Adrenal gland (tissue), 12 donors: ENCODE measurements around the gene TMEM116. TPM values are rescaled to one million over a fixed set of nuclear protein-coding genes. Genes with fewer than 3 reads are reported as not detected.

Source experiments
- DNase-seq, 7 donors: peaks; one replicate each; pipeline ENCODE4 v3.0.0-alpha.2; 2019 to 2020
- H3K27ac ChIP-seq, 5 donors: fragments of 200-600 bp; sonication (generic) in 4 of 5; 1 replicate in 3 of 5; 2 replicates in 2 of 5; pipeline versions ENCODE4 v1.5.1 to v1.8.0; 2016 to 2020; ENCODE audit warnings: mild to moderate bottlenecking in 1 of 5
- H3K27me3 ChIP-seq: fragments of 200-600 bp; 2 replicates; pipeline ENCODE4 v1.8.0; 2021
- H3K36me3 ChIP-seq, 2 donors: fragments of 200-600 bp; replicated peaks in 1 of 2; 1 replicate in 1 of 2; 2 replicates in 1 of 2; pipeline versions ENCODE4 v1.5.1 to v1.8.0; 2018 to 2022
- H3K4me1 ChIP-seq, 2 donors: fragments of 200-600 bp; replicated peaks in 1 of 2; 1 replicate in 1 of 2; 2 replicates in 1 of 2; pipeline versions ENCODE4 v1.5.1 to v1.8.0; 2018 to 2021
- H3K4me3 ChIP-seq, 4 donors: fragments of 200-600 bp; sonication (generic) in 3 of 4; one replicate each; pipeline ENCODE4 v1.5.1; 2016 to 2018
- H3K9me3 ChIP-seq, 3 donors: fragments of 200-600 bp; sonication (generic) in 1 of 3; replicated peaks in 1 of 3; 1 replicate in 2 of 3; 2 replicates in 1 of 3; pipeline versions ENCODE4 v1.5.1 to v1.8.0; 2016 to 2021
- CTCF ChIP-seq, 6 experiments: fragments of 450-650 bp in 4 of 6; fragments of 200-600 bp in 2 of 6; sonication (generic) in 1 of 6; IDR thresholded peaks; 1 replicate in 5 of 6; 2 replicates in 1 of 6; pipeline versions ENCODE4 v1.5.1 to v1.8.0; 2016 to 2021; ENCODE audit warnings: antibody characterized with exemption in 6 of 6, mild to moderate bottlenecking in 2 of 6, moderate library complexity in 1 of 6
- POLR2A ChIP-seq, 2 donors: fragments of 450-650 bp; IDR thresholded peaks; one replicate each; pipeline ENCODE4 v1.6.1; 2017; ENCODE audit warnings: antibody characterized with exemption in 2 of 2, mild to moderate bottlenecking in 2 of 2, moderate library complexity in 1 of 2
- WGBS, 4 donors: extraction: QIAGEN DNeasy Blood & Tissue Kit in 2 of 4; methylation state at CpG; one replicate each; pipeline versions ENCODE4 v1.1.5 to v1.1.7; 2013 to 2017; 5-methylcytosine and 5-hydroxymethylcytosine counted together
- intact Hi-C, 2 donors: fragments of 100-400 bp; cut with DNase I; formaldehyde crosslinking; loops; one replicate each; pipeline versions ENCODE4 v1.14.1 to v1.15.0; 2022 to 2023
- polyA plus RNA-seq, 3 donors: library from polyadenylated mRNA; stranded (reverse); fragments of 200-250 nt in 2 of 3; fragments of 350-450 nt in 1 of 3; fragmentation: Illumina TruSeq in 1 of 3; extraction: RNeasy Lipid Tissue Mini Kit (QIAGEN cat#74804) in 1 of 3; gene quantifications; one replicate each; pipeline ENCODE4 v1.2.3, GENCODE V29; 2013 to 2014
- total RNA-seq, 9 donors: library from RNA; depleted of rRNA in 4 of 9; stranded (reverse); fragments of >200 nt in 4 of 9; fragments of 120-200 nt in 1 of 9; fragmentation: NEBNext Ultra II Directional in 1 of 9; extraction: Animal tissue kit (Norgen Biotek cat#: 25700) in 1 of 9; gene quantifications; one replicate each; pipeline versions ENCODE4 v1.1.0 to v1.2.4, GENCODE V29; 2013 to 2023
- donor health status: healthy with polysubstance abuse.
- donor health status: Bipolar disorder and iron deficiency.
- donor health status: DM: yes; HTN: yes; CAD: no.
- donor health status: DM: no; HTN: no; CAD: no.
- donor health status: DM: no; HTN: no; CAD: no.
- donor health status: DM: yes; HTN: yes; CAD: no.

The TMEM116 gene
- total and polyA plus RNA-seq, 12 donors, result 6.3 to 32.4 (median 18.8) TPM

- WGBS, 4 donors, result 38 to 49% (median 43%) methylated on average over 5 of the region's 5 CpGs
- Histone ChIP-seq H3K27ac (no peak overlapping the region), H3K9me3 (no peaks in the 10 kb centered on the region), H3K36me3 (no peaks in the 10 kb centered on the region), H3K27me3 (no peaks in the 10 kb centered on the region), H3K4me3 (no peak overlapping the region), H3K4me1 (no peaks in the 10 kb centered on the region)
- DNase-seq, result peak; percentile 31 to 75 (median 53)
- intact Hi-C loops, result no loop called here
- TF ChIP-seq CTCF (IDR thresholded peaks at IDR 0.05), result no peak
- no peak for TF ChIP-seq POLR2A (IDR thresholded peaks at IDR 0.05)
Measured at GRCh38 chr12:111942557-111942956, 70.4 kb downstream of the TMEM116 start.

- Histone ChIP-seq H3K4me3 (no peak overlapping the region), H3K27ac (no peak overlapping the region), H3K27me3 (no peaks in the 10 kb centered on the region), H3K4me1 (no peaks in the 10 kb centered on the region), H3K9me3 (no peaks in the 10 kb centered on the region), H3K36me3 (no peaks in the 10 kb centered on the region)
- TF ChIP-seq CTCF (IDR thresholded peaks at IDR 0.05), result no peak
- no peak for TF ChIP-seq POLR2A (IDR thresholded peaks at IDR 0.05)
- WGBS, 4 donors, result 87 to 93% (median 91%) methylated on average over 1 of the region's 1 CpG
- intact Hi-C loops, result no loop called here
- DNase-seq, result no peak
Measured at GRCh38 chr12:111937429-111937828, 75.5 kb downstream of the TMEM116 start.

GRCh38 chr12:111936869-111937268 is 76.1 kb downstream of the TMEM116 start:
- DNase-seq, result no peak
- Histone ChIP-seq H3K27ac (no peak overlapping the region), H3K4me3 (no peak overlapping the region), H3K4me1 (no peaks in the 10 kb centered on the region), H3K36me3 (no peaks in the 10 kb centered on the region), H3K9me3 (no peaks in the 10 kb centered on the region), H3K27me3 (no peaks in the 10 kb centered on the region)
- no peak for TF ChIP-seq CTCF (IDR thresholded peaks at IDR 0.05)
- no peak for TF ChIP-seq POLR2A (IDR thresholded peaks at IDR 0.05)
- intact Hi-C loops, result no loop called here

GRCh38 chr12:111932241-111932640 is 80.7 kb downstream of the TMEM116 start:
- 93 to 96% (median 95%) methylated on average over 5 of the region's 5 CpGs for WGBS, 4 donors
- H3K4me3 ChIP-seq, result no peak overlapping the region
- no peaks in the 10 kb centered on the region for H3K27me3 ChIP-seq
- H3K36me3 ChIP-seq, result peaks cover 0 to 5% of the 10 kb centered on the region in 2 donors
- H3K9me3 ChIP-seq, result no peaks in the 10 kb centered on the region
- no peak for DNase-seq
- intact Hi-C loops, result no loop called here
- H3K27ac ChIP-seq, result no peak overlapping the region
- no peak for TF ChIP-seq CTCF (IDR thresholded peaks at IDR 0.05)
- TF ChIP-seq POLR2A (IDR thresholded peaks at IDR 0.05), result no peak
- no peaks in the 10 kb centered on the region for H3K4me1 ChIP-seq
